ENCODE data around the gene TMEM176B. TPM values are rescaled to one million over a fixed set of nuclear protein-coding genes. Genes with fewer than 3 reads are reported as not detected.

Gene TMEM176B
- total and polyA plus RNA-seq, 12 donors: 1.8 to 99.1 (median 37.6) TPM

GRCh38 chr7:150766334-150766709 lies 33.8 kb downstream of the TMEM176B start:
- no peak for TF ChIP-seq CTCF (IDR thresholded peaks at IDR 0.05)
- no peak for TF ChIP-seq POLR2A (IDR thresholded peaks at IDR 0.05)
- Histone ChIP-seq H3K27ac (no peak overlapping the region), H3K27me3 (no peaks in the 10 kb centered on the region), H3K36me3 (replicated peaks in 1 of 2) (no peaks in the 10 kb centered on the region), H3K4me3 (no peak overlapping the region), H3K4me1 (replicated peaks in 1 of 2) (no peaks in the 10 kb centered on the region), H3K9me3 (replicated peaks in 1 of 3) (no peaks in the 10 kb centered on the region)
- DNase-seq: no peak
- intact Hi-C loops (cut with DNase I): no loop called here

- H3K4me1 ChIP-seq (replicated peaks in 1 of 2): peaks cover 0 to under 1% of the 10 kb centered on the region in 2 donors
- H3K4me3 ChIP-seq: no peak overlapping the region
- H3K36me3 ChIP-seq (replicated peaks in 1 of 2): no peaks in the 10 kb centered on the region
- H3K27me3 ChIP-seq: peaks cover 2% of the 10 kb centered on the region
- H3K27ac ChIP-seq: no peak overlapping the region
- WGBS, 4 donors: 50 to 70% (median 54%) methylated on average over 1 of the region's 1 CpG
- DNase-seq: no peak
- TF ChIP-seq CTCF (IDR thresholded peaks at IDR 0.05) (no peak), POLR2A (IDR thresholded peaks at IDR 0.05) (no peak)
- intact Hi-C loops (cut with DNase I): loop anchor here in 1 of 2 donors (10.0 kb wide), 1 partner anchor 315 kb away; no protein-coding TSS in a partner anchor
- no peaks in the 10 kb centered on the region for H3K9me3 ChIP-seq (replicated peaks in 1 of 3)
These were observed 40.7 kb downstream of the TMEM176B start for GRCh38 chr7:150759479-150759878.

- no peak overlapping the region for H3K4me3 ChIP-seq
- peaks cover 2% of the 10 kb centered on the region for H3K27me3 ChIP-seq
- intact Hi-C loops (cut with DNase I): loop anchor here in 1 of 2 donors (10.0 kb wide), 1 partner anchor 312 kb away; no protein-coding TSS in a partner anchor
- peaks cover 0 to 3% of the 10 kb centered on the region in 2 donors for H3K4me1 ChIP-seq (replicated peaks in 1 of 2)
- DNase-seq: no peak
- 34 to 52% (median 47%) methylated on average over 1 of the region's 1 CpG for WGBS, 4 donors
- TF ChIP-seq POLR2A (IDR thresholded peaks at IDR 0.05): no peak
- peak in 4 of 6 experiments; percentile 39 to 49 (median 42) for TF ChIP-seq CTCF (IDR thresholded peaks at IDR 0.05)
- no peaks in the 10 kb centered on the region for H3K9me3 ChIP-seq (replicated peaks in 1 of 3)
- no peak overlapping the region for H3K27ac ChIP-seq
- no peaks in the 10 kb centered on the region for H3K36me3 ChIP-seq (replicated peaks in 1 of 2)
These were observed 43.3 kb downstream of the TMEM176B start for GRCh38 chr7:150756858-150757257.

- H3K27me3 ChIP-seq: peaks cover 2% of the 10 kb centered on the region
- no peak for TF ChIP-seq CTCF (IDR thresholded peaks at IDR 0.05)
- no peak for TF ChIP-seq POLR2A (IDR thresholded peaks at IDR 0.05)
- no peaks in the 10 kb centered on the region for H3K36me3 ChIP-seq (replicated peaks in 1 of 2)
- no peaks in the 10 kb centered on the region for H3K9me3 ChIP-seq (replicated peaks in 1 of 3)
- H3K27ac ChIP-seq: peak overlapping the region in 1 of 5 donors; percentile 45
- no peak overlapping the region for H3K4me3 ChIP-seq
- H3K4me1 ChIP-seq (replicated peaks in 1 of 2): peaks cover 0 to 3% of the 10 kb centered on the region in 2 donors
- no peak for DNase-seq
- WGBS, 4 donors: 59 to 79% (median 64%) methylated on average over 3 of the region's 3 CpGs
- intact Hi-C loops (cut with DNase I): loop anchor here in 1 of 2 donors (10.0 kb wide), 1 partner anchor 311 kb away; no protein-coding TSS in a partner anchor
These were observed 44.0 kb downstream of the TMEM176B start for GRCh38 chr7:150756166-150756565.
